ENCODE results near the gene HSDL1.

DNA sequence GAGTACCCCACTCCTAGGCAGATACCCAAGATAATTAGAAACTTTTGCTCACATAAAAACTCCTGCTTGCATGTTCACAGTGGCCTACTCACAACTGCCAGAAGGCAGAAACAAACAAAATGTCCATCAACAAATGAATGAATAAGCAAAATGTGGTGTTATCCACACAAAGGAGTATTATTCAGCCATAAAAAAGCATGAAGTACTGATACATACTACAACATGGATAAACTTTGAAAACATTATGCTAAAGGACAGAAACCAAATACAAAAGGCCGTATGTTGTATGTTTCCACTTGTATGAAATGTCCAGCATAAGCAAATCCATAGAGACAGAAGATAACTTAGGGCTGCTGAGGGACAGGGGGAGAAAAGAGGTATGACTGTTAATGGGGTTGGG lies 1.9 kb downstream of the HSDL1 start:
- TF ChIP-seq, protein P1, sequence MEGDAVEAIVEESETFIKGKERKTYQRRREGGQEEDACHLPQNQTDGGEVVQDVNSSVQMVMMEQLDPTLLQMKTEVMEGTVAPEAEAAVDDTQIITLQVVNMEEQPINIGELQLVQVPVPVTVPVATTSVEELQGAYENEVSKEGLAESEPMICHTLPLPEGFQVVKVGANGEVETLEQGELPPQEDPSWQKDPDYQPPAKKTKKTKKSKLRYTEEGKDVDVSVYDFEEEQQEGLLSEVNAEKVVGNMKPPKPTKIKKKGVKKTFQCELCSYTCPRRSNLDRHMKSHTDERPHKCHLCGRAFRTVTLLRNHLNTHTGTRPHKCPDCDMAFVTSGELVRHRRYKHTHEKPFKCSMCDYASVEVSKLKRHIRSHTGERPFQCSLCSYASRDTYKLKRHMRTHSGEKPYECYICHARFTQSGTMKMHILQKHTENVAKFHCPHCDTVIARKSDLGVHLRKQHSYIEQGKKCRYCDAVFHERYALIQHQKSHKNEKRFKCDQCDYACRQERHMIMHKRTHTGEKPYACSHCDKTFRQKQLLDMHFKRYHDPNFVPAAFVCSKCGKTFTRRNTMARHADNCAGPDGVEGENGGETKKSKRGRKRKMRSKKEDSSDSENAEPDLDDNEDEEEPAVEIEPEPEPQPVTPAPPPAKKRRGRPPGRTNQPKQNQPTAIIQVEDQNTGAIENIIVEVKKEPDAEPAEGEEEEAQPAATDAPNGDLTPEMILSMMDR (IDR thresholded peaks at IDR 0.05; ENCODE audit: low read depth, low read length) = no peak
- TF ChIP-seq EZH2phosphoT487 (IDR thresholded peaks at IDR 0.05; ENCODE audit: low read depth) = no peak
